IMR-90 (cell line): ENCODE measurements around the gene NT5DC1.

Experiments used
- BHLHE40 ChIP-seq: fragments of 150-350 bp; IDR thresholded peaks from 2 replicates; pipeline ENCODE4 v1.6.1; 2016; ENCODE audit warnings: mild to moderate bottlenecking, low read depth, low read length
- CEBPB ChIP-seq: IDR thresholded peaks from 2 replicates; pipeline ENCODE4 v1.6.1; 2012; ENCODE audit warnings: low read depth, low read length, improper control_type of control experiment
- CHD1 ChIP-seq: IDR thresholded peaks from 2 replicates; pipeline ENCODE4 v1.6.1; 2012; ENCODE audit warnings: low read depth, low read length, improper control_type of control experiment
- CTCF ChIP-seq: conservative IDR thresholded peaks from 2 replicates; pipeline ENCODE4 v1.5.1; 2012; ENCODE audit warnings: mild to moderate bottlenecking, low read depth, low read length, improper control_type of control experiment
- FOS ChIP-seq: fragments of 150-350 bp; IDR thresholded peaks from 2 replicates; pipeline ENCODE4 v1.6.1; 2016; ENCODE audit warnings: low read depth, low read length
- MAFK ChIP-seq: IDR thresholded peaks from 2 replicates; pipeline ENCODE4 v1.6.1; 2012; ENCODE audit warnings: low read depth, low read length, improper control_type of control experiment
- MAZ ChIP-seq: IDR thresholded peaks from 2 replicates; pipeline ENCODE4 v1.6.1; 2012; ENCODE audit warnings: low read depth, mild to moderate bottlenecking, low read length, improper control_type of control experiment, moderate library complexity, borderline replicate concordance
- NFE2L2 ChIP-seq: fragments of 150-350 bp; IDR thresholded peaks from 2 replicates; pipeline ENCODE4 v1.6.1; 2016; ENCODE audit warnings: low read depth, mild to moderate bottlenecking, low read length
- POLR2A ChIP-seq: IDR thresholded peaks from 2 replicates; pipeline ENCODE4 v1.6.1; 2012; ENCODE audit warnings: mild to moderate bottlenecking, low read depth, low read length
- RAD21 ChIP-seq: IDR thresholded peaks from 2 replicates; pipeline ENCODE4 v1.6.1; 2012; ENCODE audit warnings: low read length, improper control_type of control experiment
- RCOR1 ChIP-seq: IDR thresholded peaks from 2 replicates; pipeline ENCODE4 v1.6.1; 2012; ENCODE audit warnings: mild to moderate bottlenecking, low read length, improper control_type of control experiment; ENCODE audit not compliant: insufficient replicate concordance
- RFX5 ChIP-seq: IDR thresholded peaks from 2 replicates; pipeline ENCODE4 v1.8.0; 2012; ENCODE audit warnings: low read depth, mild to moderate bottlenecking, low read length, moderate library complexity
- SMC3 ChIP-seq: fragments of 150-350 bp; IDR thresholded peaks from 2 replicates; pipeline ENCODE4 v1.6.1; 2016; ENCODE audit warnings: low read depth, mild to moderate bottlenecking, antibody characterized with exemption, low read length, moderate library complexity
- USF2 ChIP-seq: fragments of 150-350 bp; IDR thresholded peaks from 2 replicates; pipeline ENCODE4 v1.6.1; 2017; ENCODE audit warnings: mild to moderate bottlenecking, antibody characterized with exemption, low read length, low read depth

GRCh38 chr6:116266803-116267202 lies 166.2 kb downstream of the NT5DC1 start:
- no peak for TF ChIP-seq CEBPB
- no peak for TF ChIP-seq CTCF
- no peak for TF ChIP-seq POLR2A
- TF ChIP-seq FOS, result no peak
- no peak for TF ChIP-seq NFE2L2
- TF ChIP-seq RFX5, result no peak
- TF ChIP-seq MAFK, result no peak
- no peak for TF ChIP-seq SMC3
- TF ChIP-seq RAD21, result no peak
- TF ChIP-seq MAZ, result no peak
- TF ChIP-seq CHD1, result no peak
- TF ChIP-seq RCOR1, result no peak
- no peak for TF ChIP-seq BHLHE40
- TF ChIP-seq USF2, result no peak
